ENCODE measurements around the gene SDR42E1. TPM values are rescaled to one million over a fixed set of nuclear protein-coding genes. Genes with fewer than 3 reads are reported as not detected.
"Not testable (repeated sequence)": the region's sequence is repeated elsewhere in the genome, so short reads cannot be mapped to it uniquely, and the experiment has no call there.

The SDR42E1 gene
- total RNA-seq, 2 donors from 2014 or later = 6.1 to 12.6 TPM

DNA sequence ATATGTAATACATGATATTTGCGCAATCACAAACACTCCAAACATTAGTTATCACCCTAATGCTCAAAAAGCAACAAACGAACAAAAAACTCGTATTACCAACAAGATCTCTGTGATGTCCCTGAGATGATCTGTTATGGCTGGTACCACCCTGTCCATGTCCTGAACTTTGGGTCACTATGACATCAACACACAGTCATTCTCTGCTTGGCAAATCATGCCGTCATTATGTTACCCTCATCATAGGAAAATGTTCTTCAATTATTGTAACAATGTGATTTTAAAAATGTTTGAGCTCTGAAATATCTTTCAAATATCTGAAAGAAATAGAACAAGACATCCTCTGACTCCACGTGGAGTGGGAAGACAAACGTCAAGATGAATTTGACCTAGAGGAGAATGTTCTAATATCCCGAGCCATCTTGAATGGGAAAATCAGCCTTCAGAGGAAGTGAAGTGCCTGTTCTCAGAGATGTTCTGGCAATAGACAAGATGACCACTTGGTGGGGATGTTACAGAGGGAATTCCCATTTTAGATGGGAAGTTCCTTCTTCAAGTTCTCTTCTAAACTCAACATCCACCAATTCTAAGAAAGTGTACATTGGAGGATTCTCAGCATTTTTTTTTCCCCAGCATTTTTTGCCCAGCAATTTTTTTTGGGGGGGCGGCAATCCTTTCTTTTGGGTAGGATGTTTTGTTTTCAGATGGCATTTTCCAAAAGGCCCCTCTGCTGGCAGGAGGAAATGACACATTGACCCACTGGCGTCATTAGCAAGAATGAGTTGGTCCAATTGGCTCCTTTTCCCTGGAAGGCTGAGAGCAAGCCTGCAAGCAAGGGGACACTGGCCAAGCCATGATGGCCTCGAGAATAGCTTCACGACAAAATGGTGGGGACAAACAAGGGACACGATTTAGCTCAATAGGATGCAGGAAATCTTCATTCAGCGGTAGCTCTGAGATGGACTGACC lies 20.1 kb upstream of the SDR42E1 start:
- DNase-seq (ENCODE audit: low spot score) (no peak), ATAC-seq (no peak)
- Mint-ChIP-seq H3K4me3 (no peak overlapping the region), H3K4me1 (ENCODE audit: low read depth in 2 of 2) (no peaks in the 10 kb centered on the region), H3K27ac (no peak overlapping the region), H3K36me3 (no peaks in the 10 kb centered on the region), H3K27me3 (peaks cover 7 to 17% of the 10 kb centered on the region in 2 donors), H3K9me3 (no peaks in the 10 kb centered on the region)

GRCh38 chr16:82027629-82028064 lies 16.4 kb upstream of the SDR42E1 start:
- no peak overlapping the region for H3K27ac Mint-ChIP-seq
- DNase-seq (ENCODE audit: low spot score) (no peak), ATAC-seq (no peak)
- H3K4me3 Mint-ChIP-seq = no peak overlapping the region
- H3K4me1 Mint-ChIP-seq (ENCODE audit: low read depth in 2 of 2) = no peaks in the 10 kb centered on the region
- peaks cover 20 to 21% of the 10 kb centered on the region in 2 donors for H3K27me3 Mint-ChIP-seq
- H3K36me3 Mint-ChIP-seq = no peaks in the 10 kb centered on the region
- no peaks in the 10 kb centered on the region for H3K9me3 Mint-ChIP-seq

DNA sequence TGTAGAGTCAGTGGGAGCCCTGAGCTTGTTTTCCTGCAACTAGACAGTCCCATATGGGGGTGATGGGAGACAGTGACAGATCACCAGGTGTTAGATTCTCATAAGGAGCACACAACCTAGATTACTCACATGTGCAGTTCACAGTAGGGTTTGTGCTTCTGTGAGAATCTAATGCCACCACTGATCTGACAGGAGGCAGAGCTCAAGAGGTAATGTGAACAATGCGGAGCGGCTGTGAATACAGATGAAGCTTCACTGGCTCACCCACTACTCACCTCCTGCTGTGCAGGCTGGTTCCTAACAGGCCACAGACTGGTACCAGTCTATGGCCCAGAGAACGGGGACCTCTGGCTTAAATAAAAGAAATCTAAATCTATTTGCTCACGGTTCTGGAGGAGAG lies 13.6 kb upstream of the SDR42E1 start:
- DNase-seq (ENCODE audit: low spot score) (no peak), ATAC-seq (no peak)
- Mint-ChIP-seq H3K27ac (no peak overlapping the region), H3K27me3 (peaks cover 19 to 29% of the 10 kb centered on the region in 2 donors), H3K4me1 (ENCODE audit: low read depth in 2 of 2) (no peaks in the 10 kb centered on the region), H3K4me3 (no peak overlapping the region), H3K36me3 (no peaks in the 10 kb centered on the region), H3K9me3 (no peaks in the 10 kb centered on the region)

DNA sequence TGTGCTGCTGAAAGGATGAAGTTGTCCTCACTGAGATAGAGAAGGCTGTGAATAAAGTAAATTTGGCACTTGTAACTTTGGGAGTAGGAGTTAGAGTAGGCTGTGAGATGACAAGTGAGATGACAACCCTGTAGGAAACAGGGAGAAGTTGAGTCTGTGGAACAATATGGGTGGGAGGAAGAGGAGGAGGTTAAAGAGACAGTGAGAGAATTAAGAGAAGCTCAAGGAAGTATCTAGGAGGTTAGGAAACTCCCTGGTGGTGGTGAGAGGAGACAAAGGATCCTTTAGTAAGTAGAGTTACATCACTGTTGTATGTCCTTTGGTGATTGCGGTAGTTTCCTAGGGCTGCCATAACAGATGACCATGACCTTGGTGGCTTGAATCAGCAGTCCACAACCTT lies 13.0 kb upstream of the SDR42E1 start:
- no peaks in the 10 kb centered on the region for H3K4me1 Mint-ChIP-seq (ENCODE audit: low read depth in 2 of 2)
- H3K4me3 Mint-ChIP-seq = no peak overlapping the region
- no peak overlapping the region for H3K27ac Mint-ChIP-seq
- peaks cover 24 to 34% of the 10 kb centered on the region in 2 donors for H3K27me3 Mint-ChIP-seq
- H3K36me3 Mint-ChIP-seq = no peaks in the 10 kb centered on the region
- ATAC-seq = no peak
- DNase-seq (ENCODE audit: low spot score) = no peak
- H3K9me3 Mint-ChIP-seq = no peaks in the 10 kb centered on the region

GRCh38 chr16:82023206-82023605 lies 11.9 kb upstream of the SDR42E1 start:
- no peak for ATAC-seq
- Mint-ChIP-seq H3K27me3 (peaks cover 28 to 42% of the 10 kb centered on the region in 2 donors), H3K4me3 (no peak overlapping the region), H3K27ac (no peak overlapping the region), H3K4me1 (ENCODE audit: low read depth in 2 of 2) (no peaks in the 10 kb centered on the region), H3K9me3 (no peaks in the 10 kb centered on the region), H3K36me3 (no peaks in the 10 kb centered on the region)
- DNase-seq (ENCODE audit: low spot score) = no peak

DNA sequence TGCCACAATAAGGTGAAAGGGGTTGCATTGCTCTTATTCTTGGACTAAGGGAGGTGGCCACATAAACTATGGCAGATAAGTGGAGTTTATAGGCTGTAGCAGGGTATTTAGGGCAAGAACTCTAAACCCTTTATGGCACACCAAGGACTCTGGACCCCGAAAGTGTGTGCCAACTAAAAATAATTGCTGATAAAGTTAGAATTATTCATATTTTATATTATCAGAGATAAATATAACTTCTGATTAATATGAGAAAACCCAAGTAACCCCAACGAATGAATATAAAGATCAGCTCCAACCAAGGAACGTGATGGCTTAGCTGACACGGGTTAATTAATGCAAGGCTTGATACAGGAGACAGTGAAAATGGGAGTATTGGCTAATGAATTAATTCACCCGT lies 8.8 kb upstream of the SDR42E1 start:
- Mint-ChIP-seq H3K27ac (no peak overlapping the region), H3K4me1 (ENCODE audit: low read depth in 2 of 2) (no peaks in the 10 kb centered on the region), H3K27me3 (peaks cover 29 to 38% of the 10 kb centered on the region in 2 donors), H3K9me3 (no peaks in the 10 kb centered on the region), H3K36me3 (no peaks in the 10 kb centered on the region), H3K4me3 (no peak overlapping the region)
- DNase-seq (ENCODE audit: low spot score) (no peak), ATAC-seq (no peak)

GRCh38 chr16:82019535-82019934 lies 8.3 kb upstream of the SDR42E1 start:
- DNase-seq (ENCODE audit: low spot score) (no peak), ATAC-seq (no peak)
- Mint-ChIP-seq H3K27ac (no peak overlapping the region), H3K27me3 (peaks cover 33 to 39% of the 10 kb centered on the region in 2 donors), H3K4me3 (no peak overlapping the region), H3K4me1 (ENCODE audit: low read depth in 2 of 2) (no peaks in the 10 kb centered on the region), H3K36me3 (no peaks in the 10 kb centered on the region), H3K9me3 (no peaks in the 10 kb centered on the region)

DNA sequence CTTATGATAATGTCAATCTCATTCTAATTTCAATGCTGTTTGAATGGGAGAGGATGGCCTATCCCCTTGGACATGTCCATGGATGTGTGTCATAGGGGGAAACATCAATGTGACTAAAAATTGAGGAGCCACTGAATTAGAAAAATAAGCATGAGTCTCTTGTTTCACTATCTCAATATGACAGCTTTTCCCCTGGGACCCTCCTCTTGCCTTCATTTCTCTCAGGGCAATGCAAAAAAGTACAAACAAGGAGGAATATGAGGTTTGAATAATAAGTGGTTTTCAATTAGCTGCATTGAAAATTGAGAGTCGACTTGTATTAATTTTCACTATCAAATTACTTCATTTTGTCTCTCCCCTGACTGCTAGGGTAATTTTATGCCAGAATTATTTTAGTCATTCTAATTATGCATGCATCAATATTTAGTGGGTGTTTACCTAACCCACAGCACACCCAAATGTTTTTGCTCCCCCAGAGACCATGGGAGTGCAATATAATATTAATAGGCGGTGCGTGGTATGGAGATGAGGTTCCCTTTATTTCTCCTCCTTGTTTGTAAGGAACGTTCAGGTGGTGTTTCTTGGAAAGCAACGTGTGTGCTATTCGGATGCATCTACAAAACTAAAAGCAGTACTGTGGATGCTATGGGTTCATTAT lies 6.8 kb upstream of the SDR42E1 start:
- H3K27me3 Mint-ChIP-seq = peaks cover 25 to 30% of the 10 kb centered on the region in 2 donors
- no peak overlapping the region for H3K4me3 Mint-ChIP-seq
- H3K36me3 Mint-ChIP-seq = no peaks in the 10 kb centered on the region
- DNase-seq (ENCODE audit: low spot score) (no peak), ATAC-seq (no peak)
- H3K4me1 Mint-ChIP-seq (ENCODE audit: low read depth in 2 of 2) = no peaks in the 10 kb centered on the region
- no peak overlapping the region for H3K27ac Mint-ChIP-seq
- H3K9me3 Mint-ChIP-seq = no peaks in the 10 kb centered on the region

DNA sequence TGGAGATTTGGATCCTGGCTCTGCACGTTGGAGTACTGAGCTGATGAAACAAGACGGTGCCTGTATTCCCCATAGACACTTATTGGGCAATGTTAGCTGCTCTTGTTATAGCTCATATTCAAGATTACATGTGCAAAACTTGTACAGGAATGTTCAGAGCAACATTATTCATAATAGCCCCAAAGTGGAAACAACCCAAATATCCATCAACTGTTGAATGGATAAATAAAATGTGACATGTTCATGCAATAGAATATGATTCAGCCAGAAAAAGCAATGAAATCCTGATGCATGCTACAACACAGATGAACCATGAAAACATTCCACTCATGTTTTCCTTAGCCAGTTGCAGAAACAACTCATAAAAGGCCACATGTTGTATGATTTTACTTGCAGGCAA lies 5.7 kb upstream of the SDR42E1 start:
- Mint-ChIP-seq H3K36me3 (peaks cover 1% of the 10 kb centered on the region), H3K27ac (no peak overlapping the region), H3K4me1 (ENCODE audit: low read depth in 2 of 2) (peaks cover 1% of the 10 kb centered on the region in 2 donors), H3K4me3 (no peak overlapping the region), H3K9me3 (no peaks in the 10 kb centered on the region), H3K27me3 (peaks cover 28 to 32% of the 10 kb centered on the region in 2 donors)
- DNase-seq (ENCODE audit: low spot score) (no peak), ATAC-seq (no peak)

GRCh38 chr16:82016263-82016662 lies 5.0 kb upstream of the SDR42E1 start:
- Mint-ChIP-seq H3K9me3 (peaks cover 4% of the 10 kb centered on the region), H3K27me3 (peaks cover 28 to 31% of the 10 kb centered on the region in 2 donors), H3K4me3 (no peak overlapping the region), H3K36me3 (peaks cover 6% of the 10 kb centered on the region), H3K27ac (no peak overlapping the region), H3K4me1 (ENCODE audit: low read depth in 2 of 2) (peaks cover 7 to 8% of the 10 kb centered on the region in 2 donors)
- ATAC-seq (no peak), DNase-seq (ENCODE audit: low spot score) (no peak)

DNA sequence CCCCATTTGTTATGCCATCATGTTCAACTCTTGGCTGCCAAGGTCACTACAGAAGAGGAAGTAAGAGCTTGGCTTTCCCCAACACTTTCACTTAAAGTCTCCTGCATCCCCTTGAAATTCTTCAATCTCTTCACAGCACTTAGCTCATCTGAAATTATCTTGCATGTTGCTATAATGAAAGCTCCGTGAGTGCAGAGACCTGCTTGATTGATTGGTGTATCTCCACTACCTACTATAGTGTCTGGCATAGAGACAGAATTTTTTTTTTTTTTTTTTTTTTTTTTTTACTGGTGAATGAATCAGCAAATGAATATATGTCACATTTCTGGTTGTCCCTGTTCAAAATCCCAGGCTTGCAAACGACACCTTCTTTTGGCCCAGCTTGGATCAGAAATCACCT lies 1.9 kb upstream of the SDR42E1 start:
- H3K36me3 Mint-ChIP-seq = peaks cover 16% of the 10 kb centered on the region
- ATAC-seq (no peak), DNase-seq (ENCODE audit: low spot score) (no peak)
- H3K27ac Mint-ChIP-seq = no peak overlapping the region
- H3K27me3 Mint-ChIP-seq = peaks cover 12 to 17% of the 10 kb centered on the region in 2 donors
- H3K9me3 Mint-ChIP-seq = peaks cover 9% of the 10 kb centered on the region
- no peak overlapping the region for H3K4me3 Mint-ChIP-seq
- peaks cover 17 to 18% of the 10 kb centered on the region in 2 donors for H3K4me1 Mint-ChIP-seq (ENCODE audit: low read depth in 2 of 2)

GRCh38 chr16:82010649-82011048 lies 621 bp downstream of the SDR42E1 start:
- Mint-ChIP-seq H3K36me3 (peaks cover 18% of the 10 kb centered on the region), H3K27ac (peak overlapping the region; percentile 75 to 95), H3K9me3 (peaks cover 10% of the 10 kb centered on the region), H3K4me1 (ENCODE audit: low read depth in 2 of 2) (peaks cover 18 to 20% of the 10 kb centered on the region in 2 donors), H3K27me3 (peaks cover 12 to 15% of the 10 kb centered on the region in 2 donors), H3K4me3 (peak overlapping the region; percentile 93)
- DNase-seq (ENCODE audit: low spot score) (no peak), ATAC-seq (no peak)

- ATAC-seq; DNase-seq (ENCODE audit: low spot score); H3K4me3 Mint-ChIP-seq; H3K9me3 Mint-ChIP-seq; H3K27ac Mint-ChIP-seq: not testable (repeated sequence)
- peaks cover 7 to 10% of the 10 kb centered on the region in 2 donors for H3K27me3 Mint-ChIP-seq
- H3K36me3 Mint-ChIP-seq = peaks cover 18% of the 10 kb centered on the region
- H3K4me1 Mint-ChIP-seq (ENCODE audit: low read depth in 2 of 2) = peaks cover 18 to 20% of the 10 kb centered on the region in 2 donors
Observed at GRCh38 chr16:82009789-82010188, 1.5 kb downstream of the SDR42E1 start.

Measured in natural killer cell treated with Interleukin-12 subunit alpha and Interleukin-12 subunit beta and Interleukin-15 and Interleukin-18, amount 100 ng/mL, for 72 hours (primary cell).